Dedifferentiated amniotic fluid mesenchymal stem cell (primary cell): ENCODE results near the gene IGF2R.
A peak's percentile ranks its signal among the peaks of the same experiment; 100 is the strongest.
"Not testable (repeated sequence)": the region's sequence is repeated elsewhere in the genome, so short reads cannot be mapped to it uniquely, and the experiment has no call there.

Experiments used
- DNase-seq: peaks from one replicate; pipeline ENCODE4 v3.0.0-alpha.2; 2016; ENCODE audit errors: extremely low spot score

IGF2R gene

DNA sequence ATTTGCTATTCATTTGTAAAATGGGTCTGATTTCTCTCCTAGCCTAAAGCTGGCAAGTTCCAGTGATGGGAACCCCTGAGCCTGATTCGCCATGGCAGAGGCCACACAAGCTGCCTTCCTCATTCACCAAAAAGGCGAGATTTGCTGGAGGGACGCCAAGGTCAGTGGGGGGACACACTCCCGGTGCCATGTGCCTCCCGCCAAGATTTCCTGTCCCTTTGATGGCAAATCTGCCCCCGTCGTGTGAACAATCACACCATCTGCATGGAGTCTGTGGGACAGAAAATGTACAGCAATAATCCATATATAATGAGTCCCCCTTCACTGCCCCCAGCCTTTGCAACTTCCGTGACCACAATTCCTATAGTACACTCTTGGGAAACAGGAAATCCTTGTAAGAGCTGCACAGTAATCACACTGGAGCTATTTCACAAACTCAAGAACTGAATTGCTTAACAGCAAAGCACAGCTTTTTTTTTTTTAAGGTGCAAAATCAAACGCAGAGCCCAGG is 15.7 kb upstream of the IGF2R start:
- DNase-seq, result no peak

DNA sequence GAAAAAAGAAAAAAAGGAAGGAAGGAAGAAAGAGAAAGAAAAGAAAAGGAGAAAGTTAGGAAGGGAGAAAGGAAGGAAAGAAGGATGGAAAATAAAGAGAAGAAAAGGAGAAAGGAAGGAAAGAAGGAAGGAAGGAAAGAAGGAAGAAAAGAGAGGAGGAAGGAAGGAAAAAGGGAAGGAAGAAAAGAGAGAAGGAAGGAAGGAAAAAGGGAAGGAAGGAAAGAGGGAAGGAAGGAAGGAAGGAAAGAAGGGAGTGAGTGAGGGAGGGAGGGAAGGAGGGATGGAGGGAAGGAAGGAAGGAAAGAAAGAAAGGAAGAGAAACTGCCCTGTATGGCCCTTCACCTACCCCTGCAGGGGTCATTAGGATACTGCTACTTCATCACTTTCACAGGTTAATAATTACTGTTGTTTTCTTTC is 12.9 kb upstream of the IGF2R start:
- no peak for DNase-seq

- no peak for DNase-seq
Observed at GRCh38 chr6:159957071-159957673, 11.7 kb upstream of the IGF2R start.

DNA sequence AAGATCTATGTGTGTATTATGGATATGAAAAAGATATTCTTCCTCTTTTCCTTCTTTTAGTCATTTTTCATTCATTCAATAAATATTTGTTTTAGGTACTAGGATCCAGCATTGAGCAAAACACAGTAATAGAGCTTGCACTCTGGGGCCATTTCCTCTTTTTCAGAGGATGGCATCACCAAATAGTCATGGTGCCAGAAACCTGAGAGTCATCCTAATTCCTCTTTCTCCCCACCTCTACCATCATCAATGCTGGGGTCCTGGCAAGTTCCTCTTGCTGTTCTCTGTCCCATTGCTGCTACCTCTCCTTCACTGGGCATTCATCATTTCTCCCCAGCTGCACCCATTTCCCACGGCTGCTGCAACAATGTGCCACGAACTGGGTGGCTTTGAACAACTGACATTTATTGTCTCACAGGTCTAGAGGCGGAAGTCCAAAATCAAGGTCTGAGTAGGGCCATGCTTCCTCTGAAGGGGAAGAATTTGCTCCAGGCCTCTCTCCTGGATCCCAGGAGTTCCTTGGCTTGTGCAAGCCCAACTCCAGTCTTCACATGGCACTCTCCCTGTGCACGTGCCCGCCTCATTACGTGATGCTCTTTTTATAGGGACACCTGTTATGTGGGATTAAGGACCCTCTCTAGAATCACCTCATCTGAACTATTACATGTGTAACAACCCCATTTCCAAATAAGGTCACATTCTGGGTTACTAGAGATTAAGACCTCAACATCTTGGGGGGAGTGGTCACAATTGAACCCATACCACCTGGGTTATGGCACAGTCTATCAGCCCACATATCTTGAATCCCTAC is 9.5 kb upstream of the IGF2R start:
- DNase-seq, result no peak

GRCh38 chr6:159959976-159960384 is 8.9 kb upstream of the IGF2R start:
- peak; percentile 33 for DNase-seq

DNA sequence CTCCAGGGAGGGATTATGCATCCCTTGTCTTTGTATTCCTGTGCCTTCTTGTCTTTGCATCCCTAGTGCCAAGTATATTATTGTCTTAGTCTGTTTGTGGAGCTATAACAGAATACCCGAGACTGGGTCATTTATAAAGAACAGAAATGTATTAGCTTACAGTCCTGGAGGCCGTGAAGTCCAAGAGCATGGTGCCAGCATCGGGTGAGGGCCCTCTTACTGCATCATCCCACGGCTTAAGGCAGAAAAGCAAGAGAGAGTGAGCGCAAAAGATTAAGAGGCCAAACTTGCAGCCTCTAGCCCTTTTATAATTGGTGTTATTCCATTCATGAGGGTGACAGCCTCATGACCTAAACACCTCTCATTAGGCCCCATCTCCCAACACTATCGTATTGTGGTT is 8.4 kb upstream of the IGF2R start:
- no peak for DNase-seq

DNA sequence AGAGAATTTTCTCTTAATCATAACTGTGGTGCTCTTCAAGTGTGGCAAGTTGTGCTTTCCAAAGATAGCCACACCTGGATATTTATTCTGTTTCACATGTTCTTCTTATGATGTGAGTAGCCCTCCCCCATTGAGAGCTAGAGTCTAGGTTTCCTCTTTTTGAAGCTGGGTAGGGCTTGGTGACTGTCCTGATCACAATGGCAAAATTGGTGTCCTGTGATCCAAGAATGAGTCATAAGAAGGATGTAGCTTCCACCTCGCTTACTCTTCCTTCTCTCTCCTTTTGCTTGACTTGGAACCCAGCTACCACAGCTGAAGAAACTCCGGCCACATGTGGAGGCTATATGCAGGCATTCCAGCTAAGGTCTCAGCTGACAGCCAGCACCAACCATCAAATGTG is 7.4 kb upstream of the IGF2R start:
- DNase-seq, result no peak

DNA sequence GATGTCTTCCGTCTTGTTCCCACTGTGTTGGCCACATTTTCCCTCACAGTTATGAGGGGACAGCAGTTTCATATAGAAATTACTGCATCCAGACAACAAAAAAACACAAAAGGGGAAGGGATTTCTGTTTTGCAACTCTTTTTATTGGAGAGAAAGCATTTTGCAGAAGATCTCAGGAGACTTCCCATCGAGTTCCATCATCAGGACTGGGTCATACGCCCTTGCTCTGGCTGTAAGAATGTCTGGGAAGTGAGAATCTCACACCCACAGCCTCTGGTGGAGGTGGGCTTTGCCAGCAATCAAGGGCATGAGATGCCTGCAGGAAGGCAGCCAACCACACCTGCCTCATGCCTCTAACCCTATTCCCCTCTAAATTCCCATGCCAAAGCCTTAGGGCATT is 5.8 kb upstream of the IGF2R start:
- no peak for DNase-seq

DNA sequence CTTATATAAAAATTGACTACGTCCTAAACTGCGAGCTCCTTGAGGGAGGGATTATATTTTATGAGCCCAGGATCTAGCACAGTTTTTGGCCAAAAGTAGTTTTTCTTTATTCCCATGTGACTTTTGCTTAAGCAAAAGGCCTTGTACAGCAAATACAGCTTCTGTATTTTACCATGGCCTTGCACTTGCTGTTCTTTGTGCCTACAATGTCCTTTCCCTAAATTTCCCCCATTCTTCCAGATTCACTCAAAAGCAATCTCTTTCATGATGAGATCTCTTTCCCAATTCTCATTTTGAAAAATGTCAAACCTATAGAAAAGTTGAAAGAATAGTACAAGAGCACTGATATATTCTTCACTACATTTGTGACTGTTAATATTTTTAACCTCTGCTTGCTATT is 4.8 kb upstream of the IGF2R start:
- DNase-seq, result no peak

DNA sequence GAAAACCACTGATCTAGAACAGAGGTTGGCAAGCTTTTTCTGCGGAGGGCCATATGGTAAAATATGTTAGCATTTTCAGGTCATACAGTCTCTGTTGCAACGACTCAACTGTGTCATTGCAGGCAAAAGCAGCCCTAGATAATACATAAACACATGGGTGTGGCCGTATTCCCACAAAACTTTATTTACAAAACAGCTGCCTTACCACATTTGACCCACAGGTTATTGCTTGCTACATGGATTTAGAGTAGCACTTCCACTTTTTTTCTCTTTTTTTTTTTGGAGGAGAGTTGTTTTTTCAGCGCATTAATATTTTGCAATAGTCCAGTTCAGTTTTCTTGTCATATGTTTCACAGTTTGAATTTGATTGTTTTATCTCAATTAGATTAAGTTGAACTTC is 2.5 kb upstream of the IGF2R start:
- DNase-seq, result no peak

DNA sequence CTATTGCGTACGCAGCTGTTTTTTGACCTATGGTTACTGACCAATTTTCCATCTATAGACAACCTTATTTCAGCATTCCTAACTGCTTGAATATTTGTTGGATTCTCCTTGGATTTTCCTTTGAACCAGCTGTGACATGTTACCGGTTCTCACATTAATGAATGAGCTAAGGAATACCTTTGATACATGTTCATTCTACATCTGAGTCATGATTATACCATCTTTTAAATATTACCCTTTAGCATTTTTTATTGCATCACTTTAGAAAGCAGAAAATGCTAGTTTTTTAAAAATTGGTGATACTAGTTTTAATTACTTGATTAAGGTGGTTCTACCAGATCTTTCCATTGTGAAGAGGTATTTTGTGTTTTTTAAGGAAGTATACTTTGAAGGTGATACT is 1.9 kb upstream of the IGF2R start:
- no peak for DNase-seq

DNA sequence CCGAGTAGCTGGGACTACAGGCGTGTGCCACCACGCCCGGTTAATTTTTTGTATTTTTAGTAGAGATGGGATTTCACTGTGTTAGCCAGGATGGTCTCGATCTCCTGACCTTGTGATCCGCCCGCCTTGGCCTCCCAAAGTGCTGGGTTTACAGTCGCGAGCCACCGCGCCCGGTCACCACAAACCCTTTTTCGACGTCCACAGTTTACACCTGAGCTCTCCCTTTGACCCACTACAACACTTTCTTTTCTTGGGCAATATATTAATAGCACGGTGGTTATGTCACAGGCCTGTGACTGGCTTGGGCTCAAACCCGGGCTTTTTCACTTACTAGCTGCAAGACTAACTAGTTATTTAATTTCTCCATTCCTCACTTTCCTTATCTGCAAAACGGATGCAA is 1.3 kb upstream of the IGF2R start:
- DNase-seq, result not testable (repeated sequence)

- DNase-seq, result no peak
Observed at GRCh38 chr6:159969204-159969912, 476 bp downstream of the IGF2R start.

- DNase-seq, result peak; percentile 75
Observed at GRCh38 chr6:159969921-159970320, 1.0 kb downstream of the IGF2R start.

GRCh38 chr6:159970659-159971063 is 1.8 kb downstream of the IGF2R start:
- DNase-seq, result no peak

DNA sequence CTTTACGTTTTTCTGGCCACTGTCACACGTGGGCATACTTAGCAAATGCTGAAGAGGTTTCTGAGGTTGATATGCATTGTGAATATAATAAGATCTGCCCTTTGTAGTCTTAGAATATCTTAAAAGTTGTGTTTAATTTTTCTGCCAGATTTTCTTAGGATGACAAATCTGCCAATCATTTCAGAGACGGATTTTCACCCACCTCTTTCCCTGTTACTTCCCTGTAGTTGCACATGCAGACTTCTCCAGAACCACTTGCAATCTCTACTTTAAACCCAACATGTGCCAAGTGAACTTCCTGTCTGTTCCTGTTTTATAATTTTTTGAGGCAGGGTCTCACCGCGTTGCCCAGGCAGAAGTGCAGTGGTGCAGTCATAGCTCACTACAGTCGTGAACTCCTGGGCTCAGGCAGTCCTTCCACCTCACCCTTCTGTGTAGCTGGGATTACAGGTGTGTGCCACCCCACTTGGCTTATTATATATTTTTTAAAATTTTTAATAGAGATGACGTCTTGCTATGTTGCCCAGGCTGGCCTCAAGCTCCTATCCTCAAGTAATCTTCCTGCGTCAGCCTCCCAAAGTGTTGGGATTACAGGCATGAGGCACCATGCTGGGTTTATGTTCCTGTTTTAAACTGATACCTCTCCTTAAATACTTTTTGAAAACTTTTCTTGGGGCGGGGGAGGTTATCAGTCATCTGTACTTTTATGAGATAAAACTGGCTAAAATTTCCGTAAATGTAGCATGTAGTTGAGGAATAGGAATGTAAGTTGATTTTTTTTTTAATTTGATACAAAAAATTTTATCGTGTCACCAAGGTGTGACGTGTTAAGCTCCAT is 2.7 kb downstream of the IGF2R start:
- no peak for DNase-seq

DNA sequence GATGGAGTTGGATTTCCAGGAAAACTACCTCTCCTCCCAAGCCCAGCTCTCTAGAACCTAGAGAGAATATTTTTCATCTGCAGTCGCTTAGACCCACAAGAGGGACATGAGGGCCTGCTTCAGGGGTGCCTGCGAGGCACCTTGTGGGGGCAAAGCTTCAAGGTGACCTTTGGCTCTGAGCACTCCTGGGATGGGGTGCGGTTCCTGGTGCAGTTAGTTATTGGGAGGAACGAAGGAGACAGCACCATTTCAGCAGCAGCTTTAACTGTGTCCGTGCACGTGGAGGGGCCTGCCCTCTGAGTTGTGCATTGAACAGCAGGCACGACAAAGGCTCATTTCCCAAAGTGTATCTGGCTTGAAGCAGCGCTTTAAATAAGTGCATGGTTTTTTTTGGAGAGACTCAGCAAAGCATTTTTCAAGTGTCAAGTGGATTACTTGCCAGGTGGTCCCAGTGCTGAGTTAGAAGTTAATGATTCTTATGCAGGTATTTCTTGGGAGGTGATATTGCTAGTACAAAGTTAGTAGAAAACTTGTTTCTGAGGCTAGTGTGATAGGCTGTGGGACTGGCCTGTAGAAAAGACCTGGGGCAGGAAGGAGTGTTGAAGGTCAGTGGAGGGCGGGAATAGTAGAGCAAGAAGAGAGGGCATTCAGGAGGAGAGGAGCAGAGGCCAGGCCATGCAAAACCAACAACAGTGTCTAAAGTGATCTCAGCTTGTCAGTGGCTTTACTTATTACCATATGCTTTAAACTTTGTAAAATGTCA is 3.8 kb downstream of the IGF2R start:
- DNase-seq, result no peak

DNA sequence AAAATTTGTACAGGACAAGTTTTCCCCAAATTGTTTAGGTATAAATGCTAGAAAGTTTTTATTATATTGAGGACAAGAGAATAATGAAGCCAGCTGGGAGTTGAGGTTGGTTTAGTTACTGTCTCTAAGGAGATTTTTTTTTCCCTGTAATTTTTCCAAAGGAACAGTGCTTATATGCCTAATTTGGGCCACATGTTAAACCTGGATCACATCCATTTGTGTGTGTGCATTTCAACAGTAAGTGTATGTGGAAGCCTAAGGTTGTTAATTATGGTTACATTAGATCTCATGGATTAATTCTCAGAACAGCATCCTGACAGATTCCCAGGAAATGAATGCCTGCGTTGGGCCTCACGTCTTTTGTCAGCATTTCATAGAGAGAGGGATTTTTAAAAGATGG is 4.5 kb downstream of the IGF2R start:
- no peak for DNase-seq

GRCh38 chr6:159973951-159974350 is 5.1 kb downstream of the IGF2R start:
- DNase-seq, result peak; percentile 46

DNA sequence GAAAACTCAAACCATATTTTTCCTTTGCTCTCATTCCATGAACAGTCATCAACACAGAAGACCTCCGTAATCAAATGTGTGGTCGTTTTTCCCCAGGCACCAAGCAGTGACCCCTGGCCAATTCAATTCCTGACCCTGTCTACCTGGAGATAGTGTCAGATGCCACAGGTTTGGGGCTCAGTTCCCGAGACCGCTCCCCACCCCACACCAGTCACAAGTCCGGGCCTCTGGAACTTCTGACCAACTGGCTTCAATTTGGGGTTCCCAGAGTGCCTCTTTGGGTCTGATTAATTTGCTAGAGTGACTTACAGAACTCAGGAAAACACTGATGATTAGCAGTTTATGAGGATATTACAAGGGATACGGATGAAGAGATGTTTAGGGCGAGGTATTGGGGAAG is 6.0 kb downstream of the IGF2R start:
- DNase-seq, result no peak

GRCh38 chr6:159976686-159977254 is 7.9 kb downstream of the IGF2R start:
- DNase-seq, result no peak
